NCI-H2196 treated with DMSO at 0.1 percent for 48 hours (cell line): Measurements from ENCODE around the gene OR2H1.
"Not testable (repeated sequence)": the region's sequence is repeated elsewhere in the genome, so short reads cannot be mapped to it uniquely, and the experiment has no call there.

Source experiments
- DNase-seq: peaks from one replicate; lab custom pipeline; 2025; ENCODE audit not compliant: unreplicated experiment; lab: John Stamatoyannopoulos, UW

Gene OR2H1

GRCh38 chr6:29456971-29457370, at the start of gene OR2H1, which contains the start of gene OR11A1:
Gene OR2H1, plus strand, starts transcription at chr6:29457155. Its CDS starts 4,615 bp downstream, at chr6:29461770.
Gene OR11A1, minus strand, starts transcription at chr6:29457071. Its CDS starts 29,430 bp downstream, at chr6:29427641.
- DNase-seq, result no peak

GRCh38 chr6:29414588-29414987, 42.4 kb upstream of the OR2H1 start, which contains the start of gene OR12D1:
Gene OR12D1, plus strand, starts transcription at chr6:29414928.
- DNase-seq, result no peak

DNA sequence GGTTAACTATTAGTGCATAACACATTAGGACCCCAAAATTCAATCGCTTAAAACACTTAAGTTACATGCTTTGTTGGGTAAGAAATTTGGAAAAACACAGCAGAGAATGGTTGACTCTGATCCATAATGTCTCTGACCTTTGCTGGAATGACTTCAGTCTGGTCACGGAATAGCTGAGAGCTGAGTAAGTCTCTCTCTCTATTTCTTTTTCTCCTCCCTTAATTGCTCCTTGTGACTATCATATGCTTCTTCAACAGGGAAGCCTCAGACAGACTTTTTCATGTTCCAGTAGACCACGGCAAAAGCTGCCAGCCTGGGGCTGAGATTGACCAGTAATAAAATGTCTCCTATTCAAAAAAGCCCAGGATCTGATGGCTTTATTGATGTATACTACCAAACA, 37.4 kb upstream of the OR2H1 start:
- no peak for DNase-seq

GRCh38 chr6:29424168-29424567, 32.8 kb upstream of the OR2H1 start:
- DNase-seq, result no peak

DNA sequence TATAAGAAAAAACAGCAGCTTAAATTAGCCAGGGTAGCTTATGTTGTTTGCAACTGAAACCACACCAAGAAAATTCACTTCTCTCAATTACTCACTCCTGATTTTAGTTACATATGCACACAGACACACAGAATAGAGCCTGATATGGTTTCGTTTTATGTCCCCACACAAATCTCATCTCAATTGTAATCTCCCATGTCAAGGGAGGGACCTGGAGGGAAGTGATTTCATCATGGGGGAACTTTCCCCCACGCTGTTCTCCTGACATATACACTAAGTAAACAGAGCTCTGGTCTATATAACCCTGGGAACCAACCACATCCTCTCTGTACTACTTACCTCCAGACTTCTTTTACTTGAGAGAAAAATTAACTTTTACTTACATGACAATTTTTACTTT, 32.4 kb upstream of the OR2H1 start:
- no peak for DNase-seq

DNA sequence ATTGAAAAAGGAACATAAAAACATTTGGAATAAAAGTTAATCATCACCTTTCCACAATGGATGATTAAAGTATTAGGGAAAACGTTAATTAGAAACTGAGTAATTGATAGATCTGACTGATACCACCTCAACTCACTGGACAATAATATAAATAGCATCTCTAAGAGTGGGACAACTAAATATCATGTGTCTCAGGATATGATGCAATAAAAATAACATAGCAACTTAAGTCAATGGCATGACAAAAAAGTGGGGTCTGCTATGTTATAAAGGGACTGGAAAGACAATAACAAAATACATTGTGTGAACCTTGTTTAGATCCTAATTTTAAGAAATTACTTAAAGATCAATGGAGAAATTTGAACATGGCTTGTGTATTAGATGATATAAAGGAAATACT, 31.9 kb upstream of the OR2H1 start:
- no peak for DNase-seq

GRCh38 chr6:29426654-29427053, 30.3 kb upstream of the OR2H1 start:
- no peak for DNase-seq

DNA sequence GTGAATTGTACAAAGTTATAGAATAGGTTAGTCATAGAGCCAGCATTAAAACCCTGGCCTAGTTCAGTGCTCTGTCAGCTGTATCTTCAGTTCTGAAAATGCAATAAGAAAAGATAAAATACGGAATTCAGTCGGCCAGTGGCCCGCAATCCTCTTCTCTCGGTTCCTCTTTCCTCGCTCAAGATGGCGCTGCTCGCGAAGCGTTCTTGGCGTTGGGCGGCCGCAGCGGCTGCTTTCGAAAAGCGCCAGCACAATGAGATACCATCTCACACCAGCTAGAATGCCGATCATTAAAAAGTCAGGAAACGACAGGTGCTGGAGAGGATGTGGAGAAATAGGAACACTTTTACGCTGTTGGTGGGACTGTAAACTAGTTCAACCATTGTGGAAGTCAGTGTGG, 20.2 kb upstream of the OR2H1 start:
- DNase-seq, result not testable (repeated sequence)

DNA sequence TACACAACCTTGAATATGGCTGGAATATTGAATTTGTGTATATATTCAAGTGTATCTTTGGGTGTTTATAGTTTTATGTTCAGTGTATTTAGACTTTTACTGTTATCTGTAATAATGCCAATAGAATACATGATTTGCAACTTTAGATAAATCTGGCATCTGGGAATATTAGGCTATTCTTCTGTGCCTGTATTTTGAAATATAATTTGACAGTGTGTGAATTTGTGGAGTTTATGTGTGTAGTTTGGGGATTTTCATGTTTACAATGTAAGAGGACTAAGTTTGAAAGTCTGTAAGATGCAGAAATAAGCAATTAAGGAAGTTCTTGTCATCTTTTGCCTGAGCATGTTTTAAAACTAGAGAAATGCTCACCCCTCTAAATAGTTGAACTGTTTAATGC, 17.9 kb upstream of the OR2H1 start, which contains the start of gene OR10C1:
Gene OR10C1, plus strand, starts transcription at position 301 of the 400 bp plus-strand sequence. CDS start 710 bp downstream, outside the sequence.
- DNase-seq, result no peak

GRCh38 chr6:29442719-29443118, 14.2 kb upstream of the OR2H1 start:
- DNase-seq, result no peak

DNA sequence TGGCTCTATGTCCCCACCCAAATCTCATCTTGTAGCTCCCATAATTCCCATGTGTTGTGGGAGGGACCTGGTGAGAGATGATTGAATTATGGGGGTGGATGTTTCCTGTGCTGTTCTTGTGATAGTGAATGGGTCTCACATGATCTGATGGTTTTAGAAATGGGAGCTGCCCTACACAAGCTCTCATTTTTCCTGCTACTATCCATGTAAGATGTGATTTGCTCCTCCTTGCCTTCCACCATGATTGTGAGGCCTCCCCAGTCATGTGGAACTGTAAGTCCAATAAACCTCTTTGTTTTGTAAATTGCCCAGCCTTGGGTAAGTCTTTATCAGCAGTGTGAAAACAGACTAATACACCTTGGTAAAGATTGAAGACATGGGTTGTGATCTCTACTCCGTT, 12.9 kb upstream of the OR2H1 start:
- not testable (repeated sequence) for DNase-seq

DNA sequence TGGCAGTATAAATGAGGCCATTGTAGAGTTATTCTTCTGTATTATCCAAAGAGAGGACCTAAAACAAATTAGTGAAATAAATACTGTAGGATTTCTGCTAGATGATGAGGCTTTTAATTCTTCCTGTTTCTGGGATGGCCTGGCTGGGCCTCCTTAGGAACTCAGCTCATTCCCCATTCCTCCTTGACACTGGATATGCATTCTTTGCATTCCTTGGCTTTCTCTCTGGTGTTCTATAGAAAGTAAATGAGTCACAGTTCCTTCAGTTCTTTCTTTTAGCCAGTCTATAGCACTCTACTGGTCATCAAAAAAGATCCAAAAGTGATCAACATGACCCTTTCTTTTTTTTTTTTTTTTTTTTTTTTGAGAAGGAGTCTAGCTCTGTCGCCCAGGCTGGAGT, 9.3 kb upstream of the OR2H1 start:
- no peak for DNase-seq

DNA sequence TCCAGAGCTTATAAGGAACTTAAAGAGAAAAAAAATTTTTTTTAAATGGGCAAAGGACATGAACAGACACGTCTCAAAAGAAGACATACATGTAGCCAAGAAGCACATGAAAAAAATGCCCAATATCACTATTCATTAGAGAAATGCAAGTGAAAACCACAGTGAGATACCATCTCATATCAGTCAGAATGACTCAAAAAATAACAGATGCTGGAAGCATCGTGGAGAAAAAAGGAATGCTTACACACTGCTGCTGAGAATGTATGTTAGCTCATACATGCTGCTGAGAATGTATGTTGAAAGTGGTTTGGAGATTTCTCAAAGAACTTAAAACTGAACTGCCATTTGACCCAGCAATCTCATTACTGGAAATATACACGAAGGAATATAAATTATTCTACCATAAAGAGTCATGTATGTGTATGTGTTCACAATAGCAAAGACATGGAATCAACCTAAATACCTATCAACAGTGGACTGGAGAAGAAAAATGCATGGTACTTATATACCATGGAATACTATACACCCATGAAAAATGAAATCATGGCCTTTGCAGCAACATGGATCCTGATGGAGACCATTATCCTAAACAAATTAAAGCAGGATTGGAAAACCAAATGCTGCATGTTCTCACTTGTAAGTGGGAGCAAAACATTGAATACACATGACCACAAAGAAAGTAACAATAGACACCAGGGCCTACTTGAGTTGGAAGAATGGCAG, 5.3 kb upstream of the OR2H1 start:
- DNase-seq, result no peak

DNA sequence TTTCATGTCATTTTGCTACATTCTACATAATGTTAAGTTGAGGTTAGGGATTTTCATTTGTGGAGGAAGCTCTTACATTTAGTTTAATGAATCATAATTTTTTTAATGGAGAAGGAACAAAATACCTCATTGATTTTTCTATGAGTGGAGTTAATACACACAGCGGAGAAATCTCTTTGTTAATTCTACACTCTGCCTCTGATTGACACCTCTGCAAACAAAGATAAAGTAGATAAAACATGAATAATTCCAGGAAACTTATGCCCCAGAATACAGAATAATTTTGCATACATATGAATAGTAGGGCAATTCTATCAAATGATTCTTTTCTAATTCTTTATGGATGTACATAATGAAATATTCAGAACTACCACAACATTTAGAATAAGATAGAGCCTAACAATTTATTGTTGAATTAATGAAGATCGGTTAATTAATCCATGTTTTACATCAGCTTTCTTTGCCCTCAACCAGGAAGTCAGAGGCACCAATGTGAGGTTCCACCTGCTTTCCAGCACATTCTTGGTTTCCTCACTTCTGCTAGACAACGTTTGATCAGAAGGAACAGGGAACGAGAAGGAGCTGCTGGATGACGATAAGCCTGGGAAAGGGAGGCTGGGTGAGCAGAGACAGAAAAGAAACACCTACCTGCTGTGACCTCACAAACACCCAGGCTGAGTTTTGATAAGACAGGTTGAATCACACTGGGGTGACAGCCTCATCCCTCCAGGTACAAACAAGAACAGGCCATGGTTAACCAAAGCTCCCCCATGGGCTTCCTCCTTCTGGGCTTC, 4.3 kb downstream of the OR2H1 start:
- DNase-seq, result no peak

- no peak for DNase-seq
Measured at GRCh38 chr6:29462022-29462421, 5.1 kb downstream of the OR2H1 start.

GRCh38 chr6:29465279-29465678, 8.3 kb downstream of the OR2H1 start:
- DNase-seq, result no peak

DNA sequence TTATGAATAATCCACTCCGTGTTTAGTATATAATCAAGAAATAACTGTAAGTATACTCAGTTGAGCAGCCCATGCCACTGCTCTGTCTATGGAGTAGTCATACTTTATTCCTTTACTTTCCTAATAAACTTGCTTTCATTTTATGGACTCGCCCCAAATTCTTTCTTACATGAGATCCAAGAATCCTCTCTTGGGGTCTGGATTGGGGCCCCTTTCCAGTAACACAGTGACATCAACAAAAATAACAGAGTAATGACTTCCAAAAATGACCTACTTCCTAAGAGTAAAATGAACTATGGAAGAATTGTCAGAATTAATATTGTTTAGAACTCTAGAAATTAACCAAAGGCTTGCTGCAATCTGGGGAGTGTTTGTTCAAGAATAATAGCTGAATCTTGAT, 8.8 kb downstream of the OR2H1 start:
- no peak for DNase-seq

- no peak for DNase-seq
Measured at GRCh38 chr6:29466241-29466640, 9.3 kb downstream of the OR2H1 start.

DNA sequence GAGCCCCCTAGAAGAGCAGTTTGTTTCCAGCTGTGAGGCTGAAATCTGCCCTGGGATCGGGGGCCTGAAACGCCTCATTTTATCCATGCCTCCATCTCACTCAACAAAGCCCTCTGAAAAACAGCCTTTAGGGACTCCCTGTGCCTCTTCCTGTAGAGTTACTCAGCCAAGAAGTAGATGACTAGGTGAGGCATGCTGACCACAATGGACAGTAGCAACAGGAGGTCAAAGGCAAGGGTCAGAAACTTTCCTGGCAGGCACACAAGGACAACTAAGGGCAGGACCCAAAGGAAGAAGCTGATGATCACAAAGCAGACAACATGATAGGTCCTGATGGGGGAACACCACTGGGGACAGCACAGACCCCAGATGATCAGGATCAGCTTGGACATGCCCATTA, 18.0 kb downstream of the OR2H1 start:
- DNase-seq, result no peak

DNA sequence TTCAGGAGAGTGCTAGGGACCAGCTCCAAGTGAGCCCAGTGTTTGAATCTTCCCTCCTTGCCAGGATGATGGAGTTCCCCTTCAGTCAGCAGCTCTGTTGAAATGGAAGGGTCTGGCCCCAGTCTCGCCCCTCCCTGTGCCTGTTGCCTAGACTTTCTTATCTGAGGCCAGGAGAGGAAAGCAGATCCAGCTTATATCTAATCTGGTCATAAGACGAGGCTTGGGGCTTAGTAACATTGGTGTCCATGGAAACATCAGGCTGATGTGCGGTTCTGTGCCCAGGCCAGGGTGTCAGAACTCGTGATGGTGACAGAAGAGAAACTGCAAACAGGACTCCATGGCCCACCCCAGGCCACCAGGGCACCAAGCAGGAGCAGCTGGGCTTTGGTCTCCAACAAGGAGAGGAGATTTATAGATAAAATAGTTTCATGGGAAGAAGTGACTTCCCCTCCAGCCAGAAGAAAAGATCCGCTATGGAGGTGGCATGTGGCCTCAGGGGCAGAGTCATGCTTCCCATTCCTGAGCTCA, 21.0 kb downstream of the OR2H1 start:
- DNase-seq, result no peak

DNA sequence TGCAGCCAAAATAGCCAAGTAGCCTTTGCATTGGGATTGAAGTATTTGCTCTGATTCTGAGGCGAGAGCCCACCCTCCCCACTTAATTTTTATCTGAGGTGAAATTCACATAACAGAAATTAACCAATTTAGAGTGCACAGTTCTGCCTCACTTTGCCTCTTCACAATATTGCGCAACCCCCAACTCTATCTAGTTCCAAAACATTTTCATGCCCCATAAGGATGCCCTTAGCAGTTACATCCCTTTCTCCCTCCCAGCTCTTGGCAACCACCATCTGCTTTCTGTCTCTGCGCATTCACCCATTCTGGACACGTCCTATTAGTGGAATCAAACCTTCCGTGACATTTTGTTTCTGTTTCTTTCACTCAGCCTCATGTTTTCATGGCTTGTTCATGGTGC, 21.8 kb downstream of the OR2H1 start:
- DNase-seq, result no peak

DNA sequence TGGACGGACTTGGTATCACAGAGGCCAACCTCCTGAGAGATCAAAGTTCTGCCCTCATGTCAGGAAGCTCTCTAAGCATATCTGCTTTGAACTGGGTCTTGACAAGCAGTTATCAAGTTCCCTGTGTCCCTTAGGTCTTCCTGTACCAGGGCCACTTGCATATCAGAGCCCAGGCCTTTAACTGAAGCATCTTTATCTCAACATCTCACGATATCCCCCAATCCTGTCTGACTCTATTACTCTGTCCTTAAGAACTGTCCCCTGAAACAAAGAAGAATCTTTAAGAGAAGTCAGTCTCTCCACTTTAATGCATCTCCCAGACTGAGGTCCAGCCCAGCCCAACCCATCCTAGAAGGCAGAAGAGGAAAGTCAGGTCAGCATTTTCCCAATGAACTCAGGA, 22.6 kb downstream of the OR2H1 start:
- DNase-seq, result no peak
